Mesenteric fat pad (tissue), 1 donor: ENCODE results near the gene FAM53B. TPM values are rescaled to one million over a fixed set of nuclear protein-coding genes. Genes with fewer than 3 reads are reported as not detected.

ENCODE experiments used
- DNase-seq: peaks from one replicate; pipeline ENCODE4 v3.0.0-alpha.2; 2020; ENCODE audit warnings: low spot score
- total RNA-seq: library from RNA; stranded (reverse); fragmentation: NEBNext Ultra II Directional; extraction: Animal tissue kit (Norgen Biotek cat#: 25700); gene quantifications from one replicate; pipeline ENCODE4 v1.2.1, GENCODE V29; 2021
- donor health status: DM: yes; HTN: yes; CAD: no.

The FAM53B gene
- total RNA-seq, 1 donor from 2014 or later, result 35.0 TPM

- no peak for DNase-seq
These were observed 112.1 kb downstream of the FAM53B start for GRCh38 chr10:124632064-124632531.

- no peak for DNase-seq
These were observed 113.6 kb downstream of the FAM53B start for GRCh38 chr10:124630551-124630950.

- DNase-seq, result no peak
These were observed 114.3 kb downstream of the FAM53B start for GRCh38 chr10:124629842-124630241.

- DNase-seq, result no peak
These were observed 114.8 kb downstream of the FAM53B start for GRCh38 chr10:124629415-124629814.

- DNase-seq, result no peak
These were observed 115.5 kb downstream of the FAM53B start for GRCh38 chr10:124628676-124629021.

- no peak for DNase-seq
These were observed 116.1 kb downstream of the FAM53B start for GRCh38 chr10:124627866-124628675.

- no peak for DNase-seq
These were observed 117.3 kb downstream of the FAM53B start for GRCh38 chr10:124626759-124627380.

- no peak for DNase-seq
These were observed 118.3 kb downstream of the FAM53B start for GRCh38 chr10:124625831-124626238.

- no peak for DNase-seq
These were observed 119.3 kb downstream of the FAM53B start for GRCh38 chr10:124624895-124625294.

GRCh38 chr10:124624466-124624865 lies 119.7 kb downstream of the FAM53B start:
- DNase-seq, result no peak

GRCh38 chr10:124624006-124624405 lies 120.2 kb downstream of the FAM53B start:
- DNase-seq, result no peak

- no peak for DNase-seq
These were observed 121.2 kb downstream of the FAM53B start for GRCh38 chr10:124622866-124623536.

GRCh38 chr10:124622158-124622557 lies 122.0 kb downstream of the FAM53B start:
- no peak for DNase-seq

- no peak for DNase-seq
These were observed 122.5 kb downstream of the FAM53B start for GRCh38 chr10:124621637-124622036.

GRCh38 chr10:124619802-124620490 lies 124.2 kb downstream of the FAM53B start:
- DNase-seq, result no peak

GRCh38 chr10:124619195-124619594 lies 125.0 kb downstream of the FAM53B start:
- DNase-seq, result no peak

- DNase-seq, result no peak
These were observed 125.6 kb downstream of the FAM53B start for GRCh38 chr10:124618470-124619073.

GRCh38 chr10:124616836-124617130 lies 127.4 kb downstream of the FAM53B start:
- no peak for DNase-seq

- DNase-seq, result no peak
These were observed 127.9 kb downstream of the FAM53B start for GRCh38 chr10:124616040-124616835.

GRCh38 chr10:124615259-124615658 lies 128.9 kb downstream of the FAM53B start:
- DNase-seq, result no peak
